Lower lobe of right lung (tissue), 2 donors: ENCODE measurements around the gene GRIP2. TPM values are rescaled to one million over a fixed set of nuclear protein-coding genes. Genes with fewer than 3 reads are reported as not detected.

Experiments used
- ATAC-seq, 2 donors: fragments of 200-7000 bp; cut with Tn5 transposase; one replicate each; pipeline ENCODE4 v1.9.1; 2020 to 2022; ENCODE audit warnings: mild to moderate bottlenecking in 2 of 2, moderate library complexity in 2 of 2
- DNase-seq: peaks from one replicate; pipeline ENCODE4 v3.0.0-alpha.2; 2020
- H3K27ac ChIP-seq: fragments of 200-600 bp; one replicate; pipeline ENCODE4 v1.8.0; 2022
- H3K27me3 ChIP-seq: fragments of 200-600 bp; one replicate; pipeline ENCODE4 v1.8.0; 2022; ENCODE audit warnings: low read depth
- H3K36me3 ChIP-seq: fragments of 200-600 bp; one replicate; pipeline ENCODE4 v1.8.0; 2022; ENCODE audit warnings: mild to moderate bottlenecking
- H3K4me1 ChIP-seq: fragments of 200-600 bp; one replicate; pipeline ENCODE4 v1.8.0; 2022
- H3K4me3 ChIP-seq: fragments of 200-600 bp; one replicate; pipeline ENCODE4 v1.8.0; 2022; ENCODE audit warnings: mild to moderate bottlenecking
- H3K9me3 ChIP-seq: fragments of 200-600 bp; one replicate; pipeline ENCODE4 v1.8.0; 2022
- CTCF ChIP-seq: fragments of 200-600 bp; IDR thresholded peaks from one replicate; pipeline ENCODE4 v1.8.0; 2022; ENCODE audit warnings: antibody characterized with exemption, mild to moderate bottlenecking
- intact Hi-C: fragments of 100-400 bp; cut with DNase I; formaldehyde crosslinking; loops from one replicate; pipeline ENCODE4 v1.11.0; 2022
- total RNA-seq: library from RNA; stranded (reverse); fragmentation: NEBNext Ultra II Directional; extraction: Animal tissue kit (Norgen Biotek cat#: 25700); gene quantifications from one replicate; pipeline ENCODE4 v1.2.1, GENCODE V29; 2021
- donor health status: DM: no; HTN: yes; CAD: no; lungs with severe emphysema.

Gene GRIP2
- total RNA-seq, 1 donor from 2014 or later, result 1.1 TPM

- intact Hi-C loops, result loop anchor here (5.0 kb wide), 1 partner anchor 206 kb away; no protein-coding TSS in a partner anchor
- TF ChIP-seq CTCF, result no peak
- Histone ChIP-seq H3K27me3 (no peaks in the 10 kb centered on the region), H3K36me3 (peaks cover 94% of the 10 kb centered on the region), H3K4me1 (peaks cover 16% of the 10 kb centered on the region), H3K27ac (no peak overlapping the region), H3K4me3 (no peak overlapping the region), H3K9me3 (no peaks in the 10 kb centered on the region)
- DNase-seq (no peak), ATAC-seq (no peak)
Observed at GRCh38 chr3:14468621-14468981, 71.5 kb downstream of the GRIP2 start.

- no peak for DNase-seq
- peaks cover 10% of the 10 kb centered on the region for H3K4me1 ChIP-seq
- intact Hi-C loops, result loop anchor here (5.0 kb wide), 1 partner anchor 206 kb away; no protein-coding TSS in a partner anchor
Observed at GRCh38 chr3:14467814-14468620, 72.1 kb downstream of the GRIP2 start.

GRCh38 chr3:14466179-14466903 is 73.8 kb downstream of the GRIP2 start:
- Histone ChIP-seq H3K36me3 (peaks cover 95% of the 10 kb centered on the region), H3K27me3 (no peaks in the 10 kb centered on the region), H3K9me3 (no peaks in the 10 kb centered on the region), H3K4me1 (peaks cover 10% of the 10 kb centered on the region), H3K4me3 (no peak overlapping the region), H3K27ac (no peak overlapping the region)
- intact Hi-C loops, result loop anchor here (5.0 kb wide), 1 partner anchor 204 kb away; no protein-coding TSS in a partner anchor
- no peak for TF ChIP-seq CTCF
- ATAC-seq (no peak), DNase-seq (no peak)

More at GRCh38 chr3:14467814-14468620, 72.1 kb downstream of the GRIP2 start:
- H3K27ac ChIP-seq, result no peak overlapping the region
- TF ChIP-seq CTCF, result peak; percentile 83
- no peaks in the 10 kb centered on the region for H3K27me3 ChIP-seq
- no peak overlapping the region for H3K4me3 ChIP-seq
- H3K36me3 ChIP-seq, result peaks cover 95% of the 10 kb centered on the region
- no peaks in the 10 kb centered on the region for H3K9me3 ChIP-seq
- ATAC-seq, result peak; percentile 49 to 50

- H3K4me3 ChIP-seq, result no peak overlapping the region
- intact Hi-C loops, result loop anchor here (5.0 kb wide), 1 partner anchor 203 kb away; no protein-coding TSS in a partner anchor
- H3K4me1 ChIP-seq, result peaks cover 19% of the 10 kb centered on the region
- TF ChIP-seq CTCF, result no peak
- H3K27ac ChIP-seq, result no peak overlapping the region
- H3K36me3 ChIP-seq, result peaks cover 93% of the 10 kb centered on the region
- no peaks in the 10 kb centered on the region for H3K9me3 ChIP-seq
- H3K27me3 ChIP-seq, result no peaks in the 10 kb centered on the region
- no peak for DNase-seq
- ATAC-seq, result no peak
Observed at GRCh38 chr3:14465425-14465824, 74.7 kb downstream of the GRIP2 start.

GRCh38 chr3:14464521-14464920 is 75.6 kb downstream of the GRIP2 start:
- Histone ChIP-seq H3K27me3 (no peaks in the 10 kb centered on the region), H3K4me3 (no peak overlapping the region), H3K27ac (no peak overlapping the region), H3K4me1 (peaks cover 25% of the 10 kb centered on the region), H3K9me3 (no peaks in the 10 kb centered on the region), H3K36me3 (peaks cover 94% of the 10 kb centered on the region)
- DNase-seq (no peak), ATAC-seq (no peak)
- intact Hi-C loops, result no loop called here
- TF ChIP-seq CTCF, result no peak
